ENCODE data around the gene SRRM3.

GRCh38 chr7:76272142-76272541, 70.4 kb downstream of the SRRM3 start:
- TF ChIP-seq CTCF (conservative IDR thresholded peaks at IDR 0.05; ENCODE audit: low read length) (no peak), EZH2phosphoT487 (IDR thresholded peaks at IDR 0.05; ENCODE audit: borderline replicate concordance, low read depth, low read length) (no peak)
